Stimulated activated CD4-positive, alpha-beta T cell treated with anti-CD3 and anti-CD28 coated beads, TNF-alpha, amount 100 ng/mL, for 1 hour (primary cell): ENCODE results near the gene SH3BP2.

Experiments
- DNase-seq, 3 donors: peaks; one replicate each; pipeline ENCODE4 v3.0.0-alpha.2; 2020; ENCODE audit warnings: low read depth in 3 of 3, low spot score in 1 of 3

Gene SH3BP2

DNA sequence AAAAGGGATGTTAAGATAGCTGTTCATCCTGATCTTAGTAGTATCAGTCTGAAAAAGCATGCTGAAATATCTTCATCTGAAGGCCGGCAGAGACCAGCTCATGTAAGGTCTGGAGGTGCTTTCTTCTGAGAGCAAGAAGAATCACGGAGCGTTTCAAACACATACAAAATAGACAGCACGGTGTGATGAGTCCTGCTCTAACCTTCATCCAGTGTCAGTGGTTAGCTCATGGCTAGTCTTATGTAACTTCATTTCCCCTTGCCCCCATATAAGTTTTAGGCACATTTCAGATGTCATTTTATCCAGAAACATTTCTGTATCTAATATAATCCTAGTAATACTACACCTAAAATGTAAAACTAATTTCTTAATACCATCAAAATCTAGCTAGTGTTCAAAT is 78.6 kb downstream of the SH3BP2 start:
- DNase-seq, result no peak

DNA sequence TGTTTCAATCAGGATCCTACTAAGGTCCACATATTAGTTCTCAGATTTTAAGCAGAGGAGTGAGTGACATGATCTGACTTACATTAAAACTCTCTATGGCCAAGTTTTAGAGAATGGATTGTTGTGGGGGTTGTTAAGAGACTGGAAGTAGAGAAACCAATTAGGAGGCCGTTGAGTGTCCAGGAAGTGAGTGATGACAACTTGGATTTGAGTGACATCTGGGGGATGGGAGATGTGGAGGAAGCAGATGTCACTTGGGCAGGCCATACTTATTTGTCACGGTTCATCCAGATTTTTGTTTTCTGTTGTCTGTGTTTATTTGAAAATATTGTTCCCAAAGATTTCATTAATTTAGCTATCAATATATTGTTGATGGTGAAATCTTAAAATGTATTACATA is 79.0 kb downstream of the SH3BP2 start:
- DNase-seq, result no peak

DNA sequence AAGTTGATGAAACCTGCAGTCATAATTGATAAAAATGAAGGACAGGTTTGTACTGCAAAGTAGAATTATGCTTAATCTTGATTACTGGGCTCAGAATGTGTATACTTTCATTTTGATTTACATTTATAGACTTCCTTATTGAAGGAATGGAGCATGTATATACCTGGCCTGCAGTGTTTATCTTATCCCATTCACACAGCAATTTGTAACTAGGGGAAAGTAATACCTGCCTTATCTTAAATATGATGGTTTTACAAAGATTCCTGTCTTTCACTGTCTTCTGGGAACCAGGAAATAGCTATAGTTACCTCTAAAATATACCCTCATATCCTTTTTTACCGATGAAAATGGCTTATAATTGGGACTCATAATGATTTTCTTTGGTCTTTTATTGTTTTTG is 80.4 kb downstream of the SH3BP2 start:
- no peak for DNase-seq

DNA sequence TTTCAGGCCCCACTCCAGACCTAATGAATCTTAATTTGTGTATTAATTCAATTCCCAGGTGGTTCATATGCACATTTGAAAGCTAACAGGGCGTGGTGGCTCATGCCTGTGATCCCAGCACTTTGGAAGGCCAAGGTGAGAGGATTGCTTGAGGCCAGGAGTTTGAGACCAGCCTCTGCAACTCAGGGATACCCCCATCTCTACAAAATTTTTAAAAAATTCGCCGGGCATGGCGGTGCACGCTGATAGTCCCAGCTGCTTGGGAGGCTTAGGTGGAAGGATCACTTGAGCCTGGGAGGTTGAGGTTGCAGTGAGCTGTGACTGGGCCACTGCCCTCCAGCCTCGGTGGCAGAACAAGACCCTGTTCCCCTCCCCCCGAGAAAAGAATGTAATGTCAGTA is 82.0 kb downstream of the SH3BP2 start:
- no peak for DNase-seq

DNA sequence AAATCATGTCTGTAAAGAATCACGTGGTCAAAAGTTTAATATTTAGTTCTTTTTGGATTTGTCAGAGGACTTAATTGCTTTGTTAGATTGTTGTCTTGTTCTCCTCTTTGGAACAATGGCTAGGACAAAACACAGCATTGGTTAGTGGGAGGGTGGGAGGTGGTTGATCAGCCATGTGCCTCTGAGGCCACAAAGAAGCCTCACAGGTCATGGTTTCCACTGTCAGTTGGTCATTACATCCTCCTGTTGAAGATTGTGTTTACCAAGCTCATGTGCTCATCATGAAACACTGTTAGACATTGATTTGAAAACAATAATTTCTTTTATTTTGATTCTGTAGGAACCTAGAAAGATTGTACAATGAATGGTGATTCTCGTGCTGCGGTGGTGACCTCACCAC is 82.7 kb downstream of the SH3BP2 start:
- DNase-seq, result no peak

DNA sequence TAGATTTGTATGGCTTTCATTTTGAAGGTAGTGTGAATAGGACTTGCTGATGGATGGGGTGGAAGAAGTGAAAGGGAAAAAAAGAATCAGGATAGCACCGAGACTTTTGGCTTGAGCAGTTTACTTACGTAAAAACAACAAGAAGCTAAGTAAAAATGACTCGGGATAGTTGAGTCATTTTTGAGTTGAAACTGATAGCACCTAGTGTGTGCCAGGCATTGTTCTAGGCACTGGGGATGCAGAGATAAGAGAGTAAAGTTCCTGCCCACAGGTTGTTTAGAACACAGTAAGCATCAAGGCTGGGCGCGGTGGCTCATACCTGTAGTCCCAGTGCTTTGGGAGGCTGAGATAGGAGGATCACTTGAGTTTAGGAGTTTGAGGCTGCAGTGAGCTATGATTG is 85.5 kb downstream of the SH3BP2 start:
- no peak for DNase-seq

DNA sequence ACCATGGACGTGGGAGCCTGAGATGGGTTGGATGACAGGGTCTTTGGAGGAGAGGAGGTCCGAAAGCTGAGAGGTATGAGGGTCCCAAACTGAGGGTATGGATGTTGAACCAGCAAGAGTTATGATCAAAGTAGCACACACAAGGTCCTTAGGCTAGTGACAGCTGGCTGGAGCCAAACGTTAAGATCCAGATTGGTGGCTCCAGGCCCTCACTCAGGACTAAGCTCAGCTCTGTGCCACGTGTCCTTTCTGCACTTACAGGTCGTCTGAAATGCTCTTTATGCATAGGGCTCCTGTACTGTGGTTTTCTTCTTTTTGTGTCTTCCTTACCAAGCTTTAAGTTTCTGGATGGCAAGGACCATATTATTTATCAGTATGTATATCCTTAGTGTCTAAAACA is 86.1 kb downstream of the SH3BP2 start:
- no peak for DNase-seq

DNA sequence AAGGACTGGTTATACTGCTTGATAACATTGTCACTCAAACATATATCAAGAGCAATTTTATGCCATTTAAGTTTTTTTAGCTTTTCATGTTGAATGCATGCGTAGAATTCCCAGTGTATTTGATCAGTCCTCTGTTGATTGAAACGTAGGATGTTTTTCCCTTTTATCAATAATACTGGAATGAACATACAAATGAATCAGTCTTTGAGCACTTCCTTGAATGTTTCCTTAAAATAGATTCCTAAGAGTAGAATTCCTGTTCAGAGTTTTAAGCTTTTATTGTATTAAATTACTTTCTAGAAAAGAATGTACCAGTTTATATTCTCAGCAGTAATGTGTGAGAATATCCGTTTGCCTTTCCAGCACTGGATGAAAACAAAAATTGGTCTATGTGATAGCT is 88.5 kb downstream of the SH3BP2 start:
- no peak for DNase-seq

DNA sequence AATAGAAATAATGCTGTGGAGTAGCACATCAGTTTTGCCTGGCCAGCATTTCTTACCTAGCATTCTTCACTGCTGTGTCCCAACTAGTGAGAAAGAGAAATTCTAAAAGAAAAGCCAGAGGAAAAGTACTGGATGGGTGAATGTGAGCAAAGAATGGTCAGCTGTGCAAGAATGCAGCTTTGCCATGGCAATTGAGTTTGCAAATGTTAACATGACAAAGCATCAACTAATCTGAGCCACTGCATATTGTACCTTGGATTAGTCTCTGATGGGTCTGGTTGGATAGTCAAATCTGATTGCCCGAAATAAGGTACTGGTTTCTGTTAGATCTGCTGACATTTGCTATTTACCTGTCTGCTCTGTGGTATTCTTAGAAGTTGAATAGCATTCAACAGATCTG is 89.5 kb downstream of the SH3BP2 start:
- DNase-seq, result no peak

DNA sequence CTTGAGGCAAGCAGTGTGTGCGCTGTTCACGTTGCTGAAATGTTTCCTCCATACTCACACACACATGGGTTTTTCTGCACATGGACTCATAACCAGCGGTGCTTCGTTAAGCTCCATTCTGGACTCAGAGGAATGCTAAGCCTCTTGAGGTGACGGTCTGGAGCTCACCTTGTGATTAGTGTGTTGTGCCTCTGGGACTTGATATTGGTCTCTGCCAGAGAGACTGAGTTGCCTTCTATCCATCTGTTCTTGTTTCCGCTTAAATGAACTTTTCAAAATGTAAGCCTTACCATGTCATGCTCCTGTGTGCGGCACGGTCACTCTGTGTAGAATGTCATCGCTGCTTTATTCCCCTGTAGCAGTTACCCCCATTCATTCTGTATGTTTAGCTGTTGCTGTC is 93.3 kb downstream of the SH3BP2 start:
- no peak for DNase-seq

DNA sequence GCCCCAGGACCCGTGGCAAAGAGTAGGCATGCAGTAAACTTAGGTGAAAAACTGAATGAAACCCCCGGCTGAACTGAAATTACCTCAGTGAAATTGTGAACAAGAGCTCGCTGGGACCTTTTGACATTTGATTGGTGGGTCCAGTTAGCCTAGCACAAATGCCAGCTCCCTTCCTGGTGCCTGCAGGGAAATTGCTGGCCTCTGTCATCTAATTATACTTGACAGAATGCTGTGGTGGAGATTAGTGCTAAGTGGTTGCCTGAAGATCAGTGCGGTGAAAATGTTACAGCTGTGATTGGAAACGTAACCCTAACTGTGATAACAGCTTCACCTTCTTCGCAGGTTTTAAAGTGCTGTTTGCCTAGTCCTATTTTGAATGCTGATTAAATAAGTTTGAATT is 93.7 kb downstream of the SH3BP2 start:
- no peak for DNase-seq

DNA sequence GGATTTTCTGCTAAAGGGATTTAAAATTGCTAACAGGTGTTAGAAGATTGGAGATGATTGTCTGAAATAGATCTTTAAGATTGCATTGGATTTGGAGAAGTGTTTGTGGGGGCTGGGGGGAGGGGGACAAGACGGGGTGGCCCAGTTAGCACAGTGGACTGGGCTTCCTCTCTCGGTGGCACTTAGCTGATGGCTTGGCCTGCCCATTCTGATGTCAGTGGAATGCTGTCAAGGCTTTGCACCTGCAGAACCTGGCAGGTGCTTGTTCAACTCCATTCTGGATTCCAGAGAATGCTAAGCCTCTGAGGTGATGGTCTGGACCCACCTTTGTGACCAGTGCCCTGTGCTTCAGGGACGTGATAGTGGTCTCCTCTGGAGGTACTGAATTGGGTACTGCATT is 94.5 kb downstream of the SH3BP2 start:
- DNase-seq, result no peak

DNA sequence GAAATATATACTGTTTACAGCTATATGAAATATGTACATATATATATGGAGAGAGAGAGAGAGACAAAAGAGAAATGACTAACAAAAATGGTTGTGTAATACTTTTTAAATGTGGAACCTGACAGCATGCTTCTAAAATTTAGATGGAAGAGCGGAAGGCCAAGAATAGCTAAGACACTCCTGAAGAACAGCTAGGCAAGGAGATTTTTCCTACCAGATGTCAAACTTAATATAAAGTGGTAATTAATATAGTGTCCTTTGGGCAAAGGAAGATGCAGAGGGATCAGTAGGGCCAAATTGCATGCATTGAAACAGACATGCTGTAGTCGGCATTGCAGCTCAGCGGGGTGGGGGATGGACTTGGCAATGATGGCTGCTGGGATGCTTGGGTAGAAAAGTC is 96.0 kb downstream of the SH3BP2 start:
- DNase-seq, result no peak
